OCI-LY7 (cell line): ENCODE measurements around the gene GALNT2.

ENCODE experiments used
- CTCF ChIP-seq: fragments of 200-600 bp; sonication (generic); conservative IDR thresholded peaks from 2 replicates; pipeline ENCODE4 v1.5.1; 2014; ENCODE audit warnings: mild to moderate bottlenecking, antibody characterized with exemption, low read length, moderate library complexity, mixed read lengths
- EZH2phosphoT487 ChIP-seq: fragments of 200-600 bp; sonication (generic); IDR thresholded peaks from 2 replicates; pipeline ENCODE4 v1.6.1; 2018; ENCODE audit warnings: low read depth, borderline replicate concordance, mild to moderate bottlenecking, mixed run types, antibody characterized with exemption, low read length, moderate library complexity, mixed read lengths

GRCh38 chr1:230113235-230113592, 46.2 kb downstream of the GALNT2 start:
- TF ChIP-seq CTCF (no peak), EZH2phosphoT487 (no peak)
